Activated T-helper 2 cell treated with anti-CD3 and anti-CD28 coated beads, Interferon-gamma antibody, Interleukin-2, Interleukin-4, amounts not matched to agents 10 μg/mL and 5 μg/mL and 100 μg/mL, durations not matched to agents 14 hours and 24 hours and 36 hours (primary cell): Measurements from ENCODE around the gene WDR7. TPM values are rescaled to one million over a fixed set of nuclear protein-coding genes. Genes with fewer than 3 reads are reported as not detected.

Source experiments
- DNase-seq: peaks from one replicate; pipeline ENCODE4 v3.0.0; 2021; ENCODE audit warnings: low spot score
- H3K27ac Mint-ChIP-seq: one replicate; pipeline ENCODE4 v1.8.0; 2021; ENCODE audit warnings: mixed read lengths
- H3K27me3 Mint-ChIP-seq: one replicate; pipeline ENCODE4 v1.8.0; 2021; ENCODE audit warnings: low read depth, mixed read lengths
- H3K36me3 Mint-ChIP-seq: one replicate; pipeline ENCODE4 v1.8.0; 2021; ENCODE audit warnings: low read depth, mixed read lengths
- H3K4me1 Mint-ChIP-seq: one replicate; pipeline ENCODE4 v1.8.0; 2021; ENCODE audit warnings: low read depth, mixed read lengths
- H3K4me3 Mint-ChIP-seq: one replicate; pipeline ENCODE4 v1.8.0; 2021; ENCODE audit warnings: low read depth, mild to moderate bottlenecking, moderate library complexity, mixed read lengths
- H3K9me3 Mint-ChIP-seq: one replicate; pipeline ENCODE4 v1.8.0; 2021; ENCODE audit warnings: mixed read lengths
- intact Hi-C: fragments of 100-400 bp; cut with micrococcal nuclease; formaldehyde crosslinking; loops from one replicate; pipeline ENCODE4 v1.15.1; 2023
- total RNA-seq: library from RNA; stranded (reverse); gene quantifications from 2 replicates; pipeline ENCODE4 v1.2.3, GENCODE V29; 2022

WDR7 gene
- total RNA-seq, 1 donor from 2014 or later: 27.1 TPM

DNA sequence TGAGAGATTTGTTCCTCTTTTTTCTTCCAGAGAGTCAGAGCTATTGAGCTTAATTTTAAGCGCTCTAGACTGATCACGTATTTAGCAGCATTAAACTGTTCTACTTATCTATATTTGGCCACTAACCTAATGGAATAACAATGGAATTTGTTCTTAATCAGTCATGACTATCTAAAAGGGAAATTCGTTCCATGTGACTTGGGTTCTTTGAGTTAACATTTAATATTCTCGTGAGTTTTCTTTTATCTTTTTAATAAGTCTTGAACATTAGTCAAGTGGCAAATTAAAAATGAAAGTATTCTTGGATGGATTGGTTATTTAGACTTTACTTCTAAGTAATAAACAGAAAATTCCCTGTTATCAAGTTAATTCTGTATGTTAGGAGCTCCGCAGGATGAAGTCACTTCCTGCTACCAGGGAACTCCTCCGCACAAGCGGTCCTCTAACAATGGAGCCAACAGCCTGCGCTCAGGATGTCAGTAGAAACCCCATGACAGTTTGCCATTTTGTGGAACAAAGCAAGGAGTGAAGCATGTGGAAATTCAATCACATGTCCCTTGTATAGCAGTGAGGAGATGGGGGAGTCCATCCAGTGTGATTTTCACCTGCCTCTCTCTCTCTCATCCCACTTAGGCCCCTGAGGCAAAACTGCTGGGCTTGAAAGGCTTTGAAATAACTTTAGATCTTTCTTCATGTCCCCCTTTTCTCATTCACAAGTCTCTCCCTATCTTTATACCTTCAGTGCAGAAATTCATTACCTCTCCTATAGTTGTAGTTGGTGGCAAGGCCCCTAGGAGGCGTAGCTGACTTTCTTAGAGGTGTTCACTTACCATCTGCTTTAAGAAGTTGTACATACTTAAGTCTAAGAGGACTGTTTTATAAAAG lies 138.1 kb downstream of the WDR7 start:
- peaks cover 11% of the 10 kb centered on the region for H3K36me3 Mint-ChIP-seq
- H3K4me1 Mint-ChIP-seq: no peaks in the 10 kb centered on the region
- no peaks in the 10 kb centered on the region for H3K9me3 Mint-ChIP-seq
- no peak for DNase-seq
- H3K27ac Mint-ChIP-seq: no peak overlapping the region
- H3K27me3 Mint-ChIP-seq: no peaks in the 10 kb centered on the region
- intact Hi-C loops: loop anchor here (10.0 kb wide), 1 partner anchor 646 kb away; the partner anchor contains the start of gene ONECUT2
- no peak overlapping the region for H3K4me3 Mint-ChIP-seq

DNA sequence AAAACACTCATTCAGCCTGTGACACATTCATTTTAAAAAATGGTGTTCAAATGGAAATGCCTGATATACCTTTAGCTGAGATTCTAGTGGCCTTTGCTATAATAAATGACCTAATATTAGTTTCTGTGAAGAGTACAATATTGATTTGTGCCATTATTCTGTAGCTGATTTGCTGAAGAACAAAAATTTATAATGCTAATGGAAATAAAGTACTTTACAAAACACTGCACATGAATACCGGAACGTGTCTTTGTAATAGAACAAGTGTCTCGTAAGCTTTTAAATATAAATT lies 138.7 kb downstream of the WDR7 start:
- intact Hi-C loops: loop anchor here (10.0 kb wide), 1 partner anchor 645 kb away; the partner anchor contains the start of gene ONECUT2
- no peak for DNase-seq
- Mint-ChIP-seq H3K4me1 (no peaks in the 10 kb centered on the region), H3K9me3 (no peaks in the 10 kb centered on the region), H3K27me3 (no peaks in the 10 kb centered on the region), H3K27ac (no peak overlapping the region), H3K4me3 (no peak overlapping the region), H3K36me3 (peaks cover 11% of the 10 kb centered on the region)

DNA sequence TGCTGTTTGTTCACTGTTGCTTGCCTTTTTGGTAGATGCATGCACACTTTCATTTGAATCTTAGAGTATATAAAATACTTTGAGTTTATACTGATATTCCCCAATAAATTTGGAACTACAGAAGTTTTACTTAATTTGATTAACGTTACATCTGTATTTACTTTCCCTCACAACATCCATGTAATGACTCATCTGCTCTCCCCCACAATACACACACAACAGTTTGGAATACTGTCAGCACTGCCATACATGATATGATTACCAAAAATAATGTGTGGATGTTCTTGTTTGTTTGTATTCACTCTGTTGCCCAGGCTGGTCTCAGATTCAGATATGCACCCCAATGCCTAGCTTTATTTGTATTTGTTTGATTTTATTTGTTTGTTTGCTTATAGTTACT lies 144.2 kb downstream of the WDR7 start:
- Mint-ChIP-seq H3K4me1 (peaks cover 2% of the 10 kb centered on the region), H3K9me3 (no peaks in the 10 kb centered on the region), H3K4me3 (no peak overlapping the region), H3K27ac (no peak overlapping the region), H3K36me3 (peaks cover 4% of the 10 kb centered on the region), H3K27me3 (no peaks in the 10 kb centered on the region)
- DNase-seq: no peak
- intact Hi-C loops: no loop called here

DNA sequence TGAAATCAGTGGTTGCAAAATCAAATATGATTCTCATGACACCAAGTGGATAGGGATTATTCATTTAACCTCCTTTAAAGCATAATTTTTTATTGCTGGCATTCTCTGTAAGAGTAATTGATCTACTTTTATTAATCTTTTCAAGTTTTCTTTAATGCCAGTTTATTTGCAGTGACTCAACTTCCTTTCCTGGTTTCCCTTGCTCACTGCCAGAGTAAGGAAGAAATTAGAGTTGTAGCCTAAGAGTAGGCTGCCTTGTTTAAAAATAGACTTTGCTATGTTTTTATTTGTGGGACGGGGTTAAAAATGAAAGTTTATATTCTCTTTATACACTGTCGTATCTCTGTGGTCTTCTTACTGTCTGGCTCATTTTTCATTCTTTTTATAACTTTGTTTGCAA lies 148.6 kb downstream of the WDR7 start:
- peaks cover 3% of the 10 kb centered on the region for H3K36me3 Mint-ChIP-seq

DNA sequence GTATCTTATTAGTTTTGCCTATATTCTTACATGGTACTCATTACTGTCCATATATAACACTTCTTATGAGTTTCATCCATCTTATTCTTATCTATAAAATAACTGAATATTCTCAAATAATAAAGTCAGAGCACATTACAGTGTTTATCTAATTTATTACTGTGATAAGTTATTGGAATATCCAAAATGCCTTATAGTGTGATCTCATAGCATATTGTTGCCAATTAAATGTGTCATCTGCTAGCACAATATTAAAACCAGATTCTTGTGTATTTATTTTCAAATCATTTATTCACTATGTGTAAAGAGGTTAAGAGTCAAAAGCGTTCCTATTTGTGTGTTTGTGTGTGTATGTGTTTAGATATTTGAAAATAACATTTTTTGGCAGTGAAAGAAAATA lies 151.9 kb downstream of the WDR7 start:
- Mint-ChIP-seq H3K9me3 (no peaks in the 10 kb centered on the region), H3K4me3 (no peak overlapping the region), H3K4me1 (peaks cover 2% of the 10 kb centered on the region), H3K27ac (no peak overlapping the region), H3K36me3 (peaks cover 3% of the 10 kb centered on the region), H3K27me3 (no peaks in the 10 kb centered on the region)
- intact Hi-C loops: no loop called here
- DNase-seq: no peak

More for the DNA sequence above, 148.6 kb downstream of the WDR7 start:
- Mint-ChIP-seq H3K9me3 (no peaks in the 10 kb centered on the region), H3K4me3 (no peak overlapping the region), H3K4me1 (peaks cover 2% of the 10 kb centered on the region), H3K27ac (no peak overlapping the region), H3K27me3 (no peaks in the 10 kb centered on the region)
- intact Hi-C loops: no loop called here
- no peak for DNase-seq

DNA sequence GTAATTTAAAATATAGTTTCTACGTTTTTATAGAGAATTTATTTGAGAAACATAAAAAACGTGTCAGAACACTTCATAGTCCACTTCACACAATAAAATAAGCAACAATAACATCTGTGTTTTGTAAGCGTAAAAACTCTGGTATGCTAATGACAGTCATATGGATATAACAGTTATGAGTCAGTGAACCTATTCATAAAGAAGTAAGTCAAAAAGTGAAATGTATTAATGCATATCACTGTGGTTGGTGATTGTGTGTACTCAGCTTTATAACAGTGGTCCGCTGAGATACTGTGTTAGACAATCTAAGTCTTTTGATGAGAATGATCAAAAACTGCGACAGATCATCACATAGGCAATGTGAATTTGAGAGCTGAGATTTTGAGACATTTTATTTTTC lies 153.2 kb downstream of the WDR7 start:
- Mint-ChIP-seq H3K4me3 (no peak overlapping the region), H3K4me1 (peaks cover 2% of the 10 kb centered on the region), H3K27ac (no peak overlapping the region), H3K27me3 (no peaks in the 10 kb centered on the region), H3K9me3 (no peaks in the 10 kb centered on the region), H3K36me3 (peaks cover 3% of the 10 kb centered on the region)
- no peak for DNase-seq
- intact Hi-C loops: no loop called here

DNA sequence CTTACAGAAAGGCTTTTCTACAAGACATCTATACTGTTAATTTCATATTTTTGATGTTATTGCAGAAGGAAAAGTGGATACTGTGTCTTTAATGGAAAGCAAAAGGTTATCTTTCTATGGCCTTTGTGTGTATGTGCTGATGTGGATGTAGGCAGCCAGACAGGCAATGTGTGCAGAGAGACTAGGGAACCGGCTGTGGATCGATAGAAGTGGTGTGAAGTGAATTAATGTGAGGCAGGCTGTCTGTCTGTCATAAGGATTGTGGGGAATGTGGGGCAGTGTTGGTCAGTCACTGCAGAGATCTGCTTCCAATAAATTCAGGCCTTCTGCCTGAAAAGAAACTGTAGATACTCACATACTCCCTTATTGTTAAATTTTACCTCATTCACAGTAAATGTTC lies 156.7 kb downstream of the WDR7 start:
- Mint-ChIP-seq H3K9me3 (no peaks in the 10 kb centered on the region), H3K36me3 (peaks cover 3% of the 10 kb centered on the region), H3K27ac (no peak overlapping the region), H3K27me3 (no peaks in the 10 kb centered on the region), H3K4me1 (no peaks in the 10 kb centered on the region), H3K4me3 (no peak overlapping the region)
- no peak for DNase-seq
- intact Hi-C loops: no loop called here

DNA sequence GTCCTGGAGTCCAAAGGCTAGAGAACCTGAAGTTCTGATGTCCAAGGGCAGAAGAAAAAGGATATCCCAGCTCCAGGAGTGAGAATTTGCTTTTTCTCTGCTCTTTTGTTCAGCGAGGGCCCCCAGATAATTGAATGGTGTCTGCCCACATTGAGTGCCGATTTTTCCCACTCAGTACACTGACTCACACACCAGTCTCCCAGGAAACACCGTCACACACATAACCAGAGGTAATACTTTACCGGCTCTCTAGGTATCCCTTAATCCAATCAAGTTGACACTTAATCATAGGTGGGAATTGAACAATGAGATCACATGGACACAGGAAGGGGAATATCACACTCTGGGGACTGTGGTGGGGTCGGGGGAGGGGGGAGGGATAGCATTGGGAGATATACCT lies 161.5 kb downstream of the WDR7 start:
- Mint-ChIP-seq H3K9me3 (no peaks in the 10 kb centered on the region), H3K4me3 (no peak overlapping the region), H3K36me3 (peaks cover 5% of the 10 kb centered on the region), H3K4me1 (no peaks in the 10 kb centered on the region), H3K27ac (no peak overlapping the region), H3K27me3 (no peaks in the 10 kb centered on the region)
- intact Hi-C loops: no loop called here
- no peak for DNase-seq

DNA sequence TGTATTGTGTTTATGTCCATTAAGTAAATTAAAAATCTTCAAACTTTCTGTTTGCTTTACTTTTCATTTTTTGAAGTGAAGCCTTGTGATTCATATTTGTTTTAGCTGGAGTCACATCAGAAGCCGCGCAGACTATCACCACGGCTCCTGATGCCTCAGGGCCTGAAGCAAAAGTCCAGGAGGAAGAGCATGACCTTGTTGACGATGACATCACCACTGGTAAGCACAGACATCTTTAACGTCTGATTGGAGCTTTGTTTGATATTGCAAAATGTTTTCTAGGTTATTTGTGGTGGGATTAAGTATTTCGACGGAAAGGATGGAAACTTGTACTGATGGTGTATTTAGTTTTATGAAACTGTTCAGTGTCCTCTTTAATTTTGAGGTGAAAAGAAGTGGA lies 164.8 kb downstream of the WDR7 start:
- H3K27ac Mint-ChIP-seq: no peak overlapping the region
- DNase-seq: no peak
- peaks cover 5% of the 10 kb centered on the region for H3K36me3 Mint-ChIP-seq
- H3K4me3 Mint-ChIP-seq: no peak overlapping the region
- H3K27me3 Mint-ChIP-seq: no peaks in the 10 kb centered on the region
- H3K4me1 Mint-ChIP-seq: no peaks in the 10 kb centered on the region
- intact Hi-C loops: no loop called here
- no peaks in the 10 kb centered on the region for H3K9me3 Mint-ChIP-seq

DNA sequence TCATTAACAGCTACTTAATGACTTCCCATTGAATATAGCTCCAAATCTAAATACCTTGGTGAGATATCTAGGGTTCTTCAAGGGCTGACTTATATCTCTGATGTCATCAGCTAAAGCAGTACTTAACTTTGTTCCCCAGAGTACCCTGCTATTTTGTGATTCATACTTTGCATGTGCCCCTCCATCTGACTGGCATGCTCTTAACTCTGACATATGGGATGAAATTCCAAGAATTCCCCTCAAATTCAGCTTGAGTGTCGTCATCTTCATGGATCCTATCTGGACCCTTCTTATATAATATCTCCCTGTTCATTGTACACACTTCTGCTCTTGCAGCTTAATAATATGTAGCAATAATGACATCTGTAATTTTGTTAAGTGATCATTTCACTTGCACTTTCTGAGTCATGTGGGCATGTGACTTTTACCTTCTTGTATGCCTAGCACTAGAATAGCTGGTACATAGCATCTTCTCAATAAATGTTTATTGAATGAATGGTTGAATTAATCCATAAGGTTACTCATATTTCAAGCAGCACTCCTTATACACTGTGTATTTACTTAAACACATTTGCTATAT lies 172.9 kb downstream of the WDR7 start:
- H3K27me3 Mint-ChIP-seq: no peaks in the 10 kb centered on the region
- H3K36me3 Mint-ChIP-seq: peaks cover 3% of the 10 kb centered on the region
- H3K4me3 Mint-ChIP-seq: no peak overlapping the region

DNA sequence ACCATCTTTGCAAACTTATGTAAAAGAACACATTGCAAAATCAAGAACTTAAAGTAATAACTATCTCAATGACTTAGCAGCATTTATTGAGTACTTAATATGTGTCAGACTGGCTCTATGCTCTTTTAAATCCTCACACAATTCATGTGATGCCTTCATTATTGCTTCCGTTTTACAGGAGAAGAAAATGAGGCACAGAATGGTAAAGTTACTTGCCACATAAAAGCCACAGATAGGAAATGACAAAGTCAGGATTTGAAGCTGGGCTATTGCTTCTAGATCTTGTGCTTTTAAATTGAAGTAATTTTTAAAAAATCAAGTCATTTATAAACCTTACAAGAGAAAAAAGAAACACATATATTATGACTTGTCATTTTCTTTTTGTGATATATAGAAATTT lies 174.2 kb downstream of the WDR7 start:
- H3K27me3 Mint-ChIP-seq: no peaks in the 10 kb centered on the region
- H3K4me3 Mint-ChIP-seq: no peak overlapping the region

More for the DNA sequence above, 172.9 kb downstream of the WDR7 start:
- Mint-ChIP-seq H3K4me1 (peaks cover 8% of the 10 kb centered on the region), H3K27ac (no peak overlapping the region), H3K9me3 (peaks cover 4% of the 10 kb centered on the region)
- DNase-seq: no peak
- intact Hi-C loops: no loop called here

DNA sequence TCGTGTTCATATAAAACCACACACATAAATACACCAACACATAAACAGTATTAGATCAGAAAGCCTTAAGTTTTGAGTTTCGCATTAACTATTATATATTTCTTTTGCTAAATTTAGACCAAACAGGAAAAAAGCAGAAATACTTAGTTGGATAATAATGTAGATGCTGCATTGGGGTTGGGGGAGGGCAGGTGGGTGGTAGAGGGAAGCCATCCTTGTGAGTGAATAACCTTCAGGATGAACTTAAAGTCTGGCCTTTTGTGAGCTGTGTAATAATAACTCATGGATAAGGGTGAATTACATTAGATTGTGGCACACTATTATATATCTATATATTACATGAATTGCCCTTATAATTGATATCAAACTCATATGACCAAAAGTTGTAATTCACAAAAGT lies 174.7 kb downstream of the WDR7 start:
- H3K9me3 Mint-ChIP-seq: peaks cover 4% of the 10 kb centered on the region
- no peaks in the 10 kb centered on the region for H3K27me3 Mint-ChIP-seq
- no peak overlapping the region for H3K4me3 Mint-ChIP-seq
- H3K4me1 Mint-ChIP-seq: peaks cover 8% of the 10 kb centered on the region
- H3K36me3 Mint-ChIP-seq: peaks cover 3% of the 10 kb centered on the region
- intact Hi-C loops: no loop called here
- H3K27ac Mint-ChIP-seq: no peak overlapping the region
- DNase-seq: no peak

More for the DNA sequence above, 174.2 kb downstream of the WDR7 start:
- Mint-ChIP-seq H3K9me3 (peaks cover 4% of the 10 kb centered on the region), H3K27ac (no peak overlapping the region), H3K4me1 (peaks cover 8% of the 10 kb centered on the region), H3K36me3 (peaks cover 3% of the 10 kb centered on the region)
- intact Hi-C loops: no loop called here
- no peak for DNase-seq

DNA sequence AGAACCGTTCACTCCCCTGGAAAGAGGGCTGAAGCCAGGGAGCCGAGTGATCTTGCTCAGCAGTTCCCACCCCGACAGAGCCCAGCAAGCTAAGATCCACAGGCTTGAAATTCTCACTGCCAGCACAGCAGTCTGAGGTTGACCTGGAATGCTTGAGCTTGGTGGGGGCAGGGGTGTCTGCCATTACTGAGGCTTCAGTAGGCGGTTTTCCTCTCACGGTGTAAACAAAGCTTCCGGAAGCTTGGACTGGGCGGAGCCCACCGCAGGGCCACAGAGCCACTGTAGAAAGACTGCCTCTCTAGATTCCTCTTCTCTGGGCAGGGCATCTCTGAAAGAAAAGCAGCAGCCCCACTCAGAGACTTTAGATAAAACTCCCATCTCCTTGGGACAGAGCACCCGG lies 180.8 kb downstream of the WDR7 start:
- Mint-ChIP-seq H3K4me1 (no peaks in the 10 kb centered on the region), H3K27me3 (no peaks in the 10 kb centered on the region), H3K9me3 (peaks cover 3% of the 10 kb centered on the region), H3K27ac (no peak overlapping the region), H3K4me3 (no peak overlapping the region), H3K36me3 (peaks cover 3% of the 10 kb centered on the region)
- intact Hi-C loops: no loop called here
- no peak for DNase-seq
